Measurements from ENCODE around the gene AKIP1.

Gene AKIP1

GRCh38 chr11:8911029-8911823 is at the start of gene AKIP1:
AKIP1 (plus strand) TSS chr11:8911189; CDS start chr11:8911450, 261 bp downstream.
- Mint-ChIP-seq H3K27ac (peak within 1 kb of the TSS; percentile 94), H3K36me3 (ENCODE audit: low read depth) (peaks cover 17% of the 10 kb centered on the region), H3K4me3 (peak within 1 kb of the TSS; percentile 92), H3K9me3 (no peaks in the 10 kb centered on the region), H3K4me1 (peaks cover 41% of the 10 kb centered on the region), H3K27me3 (ENCODE audit: low read depth, poor library complexity) (peaks cover 23% of the 10 kb centered on the region)
- peak; percentile 98 for DNase-seq
- no peak for TF ChIP-seq CTCF (IDR thresholded peaks at IDR 0.05)

- H3K4me3 Mint-ChIP-seq: no peak overlapping the region
- DNase-seq: no peak
- no peak overlapping the region for H3K27ac Mint-ChIP-seq
- H3K9me3 Mint-ChIP-seq: peaks cover 29% of the 10 kb centered on the region
- peaks cover 26% of the 10 kb centered on the region for H3K36me3 Mint-ChIP-seq (ENCODE audit: low read depth)
- H3K27me3 Mint-ChIP-seq (ENCODE audit: low read depth, poor library complexity): no peaks in the 10 kb centered on the region
- peaks cover 37% of the 10 kb centered on the region for H3K4me1 Mint-ChIP-seq
- TF ChIP-seq CTCF (IDR thresholded peaks at IDR 0.05): no peak
These were observed 47.2 kb upstream of the AKIP1 start for GRCh38 chr11:8863838-8864237.

- peaks cover 26% of the 10 kb centered on the region for H3K36me3 Mint-ChIP-seq (ENCODE audit: low read depth)
- no peak for DNase-seq
- no peaks in the 10 kb centered on the region for H3K27me3 Mint-ChIP-seq (ENCODE audit: low read depth, poor library complexity)
- no peak overlapping the region for H3K4me3 Mint-ChIP-seq
- H3K4me1 Mint-ChIP-seq: peaks cover 48% of the 10 kb centered on the region
- peaks cover 22% of the 10 kb centered on the region for H3K9me3 Mint-ChIP-seq
- no peak overlapping the region for H3K27ac Mint-ChIP-seq
- no peak for TF ChIP-seq CTCF (IDR thresholded peaks at IDR 0.05)
These were observed 45.7 kb upstream of the AKIP1 start for GRCh38 chr11:8865304-8865703.

GRCh38 chr11:8867035-8867434 is 44.0 kb upstream of the AKIP1 start:
- Mint-ChIP-seq H3K4me1 (peaks cover 55% of the 10 kb centered on the region), H3K9me3 (peaks cover 7% of the 10 kb centered on the region), H3K27me3 (ENCODE audit: low read depth, poor library complexity) (no peaks in the 10 kb centered on the region), H3K36me3 (ENCODE audit: low read depth) (peaks cover 12% of the 10 kb centered on the region), H3K27ac (peak overlapping the region; percentile 57), H3K4me3 (no peak overlapping the region)
- TF ChIP-seq CTCF (IDR thresholded peaks at IDR 0.05): no peak
- no peak for DNase-seq

GRCh38 chr11:8867931-8868631 is 42.9 kb upstream of the AKIP1 start:
- H3K27me3 Mint-ChIP-seq (ENCODE audit: low read depth, poor library complexity): no peaks in the 10 kb centered on the region
- peaks cover 7% of the 10 kb centered on the region for H3K9me3 Mint-ChIP-seq
- TF ChIP-seq CTCF (IDR thresholded peaks at IDR 0.05): no peak
- peak overlapping the region; percentile 67 for H3K27ac Mint-ChIP-seq
- H3K4me3 Mint-ChIP-seq: no peak overlapping the region
- DNase-seq: no peak
- H3K4me1 Mint-ChIP-seq: peaks cover 63% of the 10 kb centered on the region
- peaks cover 12% of the 10 kb centered on the region for H3K36me3 Mint-ChIP-seq (ENCODE audit: low read depth)

Measured in nephron progenitor cell (in vitro differentiated cells).